ENCODE results near the gene MS4A18.

- no peak for TF ChIP-seq GATA3 (IDR thresholded peaks at IDR 0.05; ENCODE audit: low read depth, low read length)
- no peak for TF ChIP-seq GATA2 (IDR thresholded peaks at IDR 0.05; ENCODE audit: low read depth, low read length)
Observed at GRCh38 chr11:60748225-60748624, 23.7 kb downstream of the MS4A18 start.
